T-helper 2 cell treated with Interferon-gamma antibody and Interleukin-4, amounts not matched to agents 100 ng/mL and 5 ng/mL, for 36 hours (primary cell): ENCODE data around the gene TAOK3. TPM values are rescaled to one million over a fixed set of nuclear protein-coding genes. Genes with fewer than 3 reads are reported as not detected.

Experiments used
- intact Hi-C: fragments of 100-400 bp; cut with micrococcal nuclease; formaldehyde crosslinking; loops from one replicate; pipeline ENCODE4 v1.15.1; 2023
- total RNA-seq: library from RNA; stranded (reverse); gene quantifications from 2 replicates; pipeline ENCODE4 v1.2.3, GENCODE V29; 2022

TAOK3 gene
- total RNA-seq, 1 donor from 2014 or later = 65.9 TPM

DNA sequence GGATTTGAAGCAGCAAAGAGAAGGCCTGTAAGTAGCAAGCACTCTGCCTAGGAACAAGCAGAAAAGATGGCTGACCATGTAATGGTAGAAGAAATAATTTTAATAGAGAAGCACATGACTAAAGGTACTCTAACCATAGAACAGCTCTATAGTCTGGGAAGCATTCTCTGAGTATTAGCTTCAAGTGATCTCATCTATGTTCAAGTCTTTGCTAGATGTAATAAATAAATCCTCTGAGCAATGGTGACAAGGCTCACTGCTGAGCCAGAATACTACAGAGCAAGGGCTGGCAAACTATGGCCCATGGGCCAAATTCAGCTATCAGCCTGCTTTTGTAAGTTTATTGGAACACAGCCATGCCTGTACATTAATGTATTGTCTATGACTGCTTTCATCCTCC is 152.0 kb downstream of the TAOK3 start:
- intact Hi-C loops = no loop called here

DNA sequence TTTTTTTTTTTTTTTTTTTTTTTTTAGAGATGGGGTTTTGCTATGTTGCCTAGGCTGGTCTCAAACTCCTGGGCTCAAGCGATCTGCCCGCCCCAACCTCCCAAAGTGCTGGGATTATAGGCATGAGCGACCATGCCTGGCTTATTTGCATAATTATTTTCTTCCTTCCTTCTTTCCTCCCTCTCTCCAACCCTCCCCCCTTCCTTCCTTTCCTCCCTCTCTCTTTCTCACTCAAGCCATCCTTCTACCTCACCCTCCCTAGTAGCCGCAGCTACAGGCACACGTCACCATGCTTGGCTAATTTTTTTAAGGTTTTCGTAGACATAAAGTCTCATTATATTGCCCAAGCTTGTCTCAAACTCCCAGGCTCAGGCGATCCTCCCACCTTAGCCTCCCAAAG is 152.9 kb downstream of the TAOK3 start:
- intact Hi-C loops = no loop called here

GRCh38 chr12:118219106-118219505 is 153.6 kb downstream of the TAOK3 start:
- intact Hi-C loops = no loop called here

DNA sequence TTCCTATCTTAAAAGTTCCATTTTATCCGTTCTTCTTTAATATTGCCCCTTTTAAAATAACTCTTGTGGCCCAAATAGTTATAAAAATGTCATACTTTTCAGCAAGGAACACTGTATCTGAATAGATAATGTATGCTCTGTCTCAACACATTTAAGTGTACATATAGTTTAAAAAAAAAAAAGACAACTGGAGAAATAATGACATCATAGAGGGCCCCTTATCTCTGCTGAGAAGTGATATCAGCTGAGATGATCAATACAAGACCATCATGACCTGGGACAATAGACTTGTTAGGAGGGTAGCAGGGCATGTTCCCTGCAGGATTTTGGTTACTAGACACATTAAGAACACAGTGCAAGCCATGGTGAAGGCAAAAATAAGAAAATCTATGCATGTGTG is 159.3 kb downstream of the TAOK3 start:
- intact Hi-C loops = no loop called here

- intact Hi-C loops = no loop called here
Observed at GRCh38 chr12:118212606-118213005, 160.1 kb downstream of the TAOK3 start.

- intact Hi-C loops = no loop called here
Observed at GRCh38 chr12:118206107-118206412, 166.6 kb downstream of the TAOK3 start.

GRCh38 chr12:118193958-118194357 is 178.7 kb downstream of the TAOK3 start:
- intact Hi-C loops = no loop called here

GRCh38 chr12:118193477-118193876 is 179.2 kb downstream of the TAOK3 start:
- intact Hi-C loops = no loop called here

- intact Hi-C loops = no loop called here
Observed at GRCh38 chr12:118190266-118190665, 182.4 kb downstream of the TAOK3 start.

GRCh38 chr12:118189741-118190191 is 182.9 kb downstream of the TAOK3 start:
- intact Hi-C loops = no loop called here

DNA sequence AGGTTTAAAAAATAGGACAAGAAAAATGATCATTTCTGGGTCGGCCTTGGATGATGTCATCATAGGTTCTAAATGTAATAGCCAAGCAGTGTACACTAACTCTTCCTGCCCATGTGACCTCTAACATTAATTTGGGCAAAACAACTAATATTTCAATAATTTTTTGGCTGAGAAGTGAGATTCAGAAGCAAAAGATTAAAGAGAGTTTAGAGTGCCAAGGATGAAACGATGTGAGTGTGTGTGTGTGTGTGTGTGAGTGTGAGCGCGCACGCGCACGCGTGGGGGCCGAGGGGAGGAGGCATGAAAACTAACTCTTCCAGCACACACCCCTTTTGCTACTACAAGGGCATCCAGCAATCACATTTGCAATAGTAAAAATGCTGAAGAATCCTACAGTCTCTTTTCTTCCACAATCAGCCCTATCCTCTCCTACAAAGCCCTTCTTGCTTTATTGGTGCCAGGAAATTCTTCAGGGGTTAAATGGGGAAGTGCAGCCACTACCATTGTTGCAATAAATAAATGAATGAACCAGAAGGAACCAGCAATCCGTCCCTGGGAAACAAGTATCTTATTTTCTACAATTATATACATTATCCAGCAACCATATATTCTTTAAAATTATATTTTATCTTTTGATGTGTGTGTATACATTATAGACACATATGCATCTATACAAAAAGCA is 183.9 kb downstream of the TAOK3 start:
- intact Hi-C loops = no loop called here

DNA sequence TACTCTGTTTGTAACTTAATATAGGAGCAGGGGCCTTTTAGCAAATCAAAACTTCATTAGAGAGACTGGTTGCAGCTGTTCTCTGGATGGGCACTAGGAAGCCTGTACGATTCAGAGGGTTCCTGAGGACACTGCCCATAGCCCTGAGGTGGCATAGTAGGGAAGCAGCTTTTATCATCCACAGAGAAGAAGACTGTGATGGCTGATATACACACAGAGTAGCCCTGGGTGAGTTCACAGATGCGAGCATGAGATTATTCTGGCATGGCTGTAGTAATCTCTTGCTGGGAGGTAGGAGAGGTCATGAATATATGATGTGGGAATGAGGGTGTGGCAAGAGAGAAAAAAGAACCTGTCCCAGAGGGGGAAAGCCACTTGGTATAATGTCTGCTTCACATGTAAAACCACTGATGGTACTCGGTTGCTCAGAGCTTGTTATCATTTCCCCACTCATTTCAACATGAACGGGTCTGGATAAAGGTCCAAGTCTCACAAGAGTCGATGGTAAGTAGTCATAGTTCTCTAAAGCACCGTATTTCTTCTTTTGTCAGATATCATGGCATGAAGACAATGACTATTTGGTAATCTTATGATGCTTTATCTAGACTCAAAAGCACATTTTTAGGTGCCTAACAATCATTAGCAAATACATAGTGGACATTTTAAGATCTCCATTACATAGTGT is 184.8 kb downstream of the TAOK3 start:
- intact Hi-C loops = no loop called here

GRCh38 chr12:118185602-118186397 is 186.9 kb downstream of the TAOK3 start:
- intact Hi-C loops = no loop called here

GRCh38 chr12:118183711-118184110 is 189.0 kb downstream of the TAOK3 start:
- intact Hi-C loops = loop anchor here (5.0 kb wide), 1 partner anchor 174 kb away; no protein-coding TSS in a partner anchor

GRCh38 chr12:118183155-118183554 is 189.6 kb downstream of the TAOK3 start:
- intact Hi-C loops = loop anchor here (5.0 kb wide), 1 partner anchor 174 kb away; no protein-coding TSS in a partner anchor

DNA sequence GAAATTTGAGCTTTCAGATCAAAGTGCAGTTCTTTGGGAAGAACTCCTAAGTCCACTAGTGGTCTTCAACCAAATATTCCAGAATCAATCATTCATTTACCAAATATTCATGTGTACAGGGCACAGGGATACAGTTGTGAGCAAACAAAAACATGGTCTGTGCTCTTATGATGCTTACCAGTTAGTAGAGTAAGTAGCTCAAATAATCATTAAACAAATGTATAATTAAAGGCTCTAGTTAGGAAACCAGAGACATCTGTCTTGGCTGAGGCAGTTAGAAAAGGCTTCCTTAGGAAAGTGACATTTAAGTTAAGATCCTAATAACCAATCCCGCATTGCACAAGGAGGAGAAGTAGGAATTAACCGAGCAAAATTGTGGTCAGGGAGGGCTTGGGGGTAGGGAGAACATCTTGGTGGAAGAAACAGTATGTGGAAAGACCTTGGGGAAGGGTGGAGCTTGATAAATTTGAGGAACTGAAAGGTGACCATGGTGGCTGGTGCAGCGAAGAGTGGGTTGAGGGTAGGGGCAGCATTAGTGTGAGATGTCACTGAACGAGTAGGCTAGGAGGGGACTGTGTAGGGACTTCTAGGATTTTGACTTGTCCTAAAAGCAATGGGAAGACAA is 196.8 kb downstream of the TAOK3 start:
- intact Hi-C loops = no loop called here

GRCh38 chr12:118166946-118167345 is 205.8 kb downstream of the TAOK3 start:
- intact Hi-C loops = no loop called here

- intact Hi-C loops = no loop called here
Observed at GRCh38 chr12:118164798-118165486, 207.8 kb downstream of the TAOK3 start.

- intact Hi-C loops = no loop called here
Observed at GRCh38 chr12:118160536-118160935, 212.2 kb downstream of the TAOK3 start.

- intact Hi-C loops = no loop called here
Observed at GRCh38 chr12:118151755-118152154, 221.0 kb downstream of the TAOK3 start.

- intact Hi-C loops = no loop called here
Observed at GRCh38 chr12:118150625-118151024, 222.1 kb downstream of the TAOK3 start.
